ENCODE data around the gene CMKLR1. TPM values are rescaled to one million over a fixed set of nuclear protein-coding genes. Genes with fewer than 3 reads are reported as not detected.
A peak's percentile ranks its signal among the peaks of the same experiment; 100 is the strongest.

Gene CMKLR1
- 3.0 TPM for total RNA-seq
- polyA plus RNA-seq (ENCODE audit: insufficient read depth in 1 of 8, insufficient read length in 8 of 8, low replicate concordance in 1 of 8) = 1 to 10 TPM; 2.9 to 6.2 (median 4.2) TPM
- long read RNA-seq, donor 1 = 0 reads
- long read RNA-seq, donor 2 = 0 reads
- long read RNA-seq, donor 3 = 0 reads
- long read RNA-seq, donor 4, full-length matches to known transcripts = 6 of 6 reads
- long read RNA-seq, donor 4, partial matches to known transcripts = 0 of 6 reads
- long read RNA-seq, donor 4, other reads (novel, unspliced or antisense) = 0 of 6 reads
- long read RNA-seq, donor 5, partial matches to known transcripts = 0 of 1 reads
- long read RNA-seq, donor 5, other reads (novel, unspliced or antisense) = 0 of 1 reads
- long read RNA-seq, donor 6, partial matches to known transcripts = 0 of 2 reads
- long read RNA-seq, donor 6, other reads (novel, unspliced or antisense) = 0 of 2 reads
- long read RNA-seq, donor 7, full-length matches to known transcripts = 4 of 4 reads
- long read RNA-seq, donor 7, partial matches to known transcripts = 0 of 4 reads
- long read RNA-seq, donor 7, other reads (novel, unspliced or antisense) = 0 of 4 reads
- long read RNA-seq, donor 8 = 0 reads
- long read RNA-seq, donor 9, full-length matches to known transcripts = 3 of 3 reads
- long read RNA-seq, donor 9, partial matches to known transcripts = 0 of 3 reads
- long read RNA-seq, donor 9, other reads (novel, unspliced or antisense) = 0 of 3 reads
- long read RNA-seq, donor 10 = 0 reads
- long read RNA-seq, donor 11, full-length matches to known transcripts = 1 of 1 reads
- long read RNA-seq, donor 11, partial matches to known transcripts = 0 of 1 reads
- long read RNA-seq, donor 11, other reads (novel, unspliced or antisense) = 0 of 1 reads

GRCh38 chr12:108338915-108339657 is at the start of gene CMKLR1:
CMKLR1 (minus strand) TSS chr12:108339311; CDS start chr12:108293591, 45,720 bp downstream.
- peak within 1 kb of the TSS; percentile 51 for H3K27ac ChIP-seq (ENCODE audit: low read length)
- no peaks in the 10 kb centered on the region for H3K9me3 ChIP-seq (replicated peaks; ENCODE audit: control insufficient read depth, low read depth, low read length)
- peaks cover 3% of the 10 kb centered on the region for H3K27me3 ChIP-seq (ENCODE audit: control insufficient read depth, insufficient read depth, low read length)
- DNase-seq = peak; percentile 79
- H3K36me3 ChIP-seq (ENCODE audit: control insufficient read depth, insufficient read depth, low read length) = no peaks in the 10 kb centered on the region
- under 1% methylated on average over 23 of the region's 24 CpGs for WGBS (ENCODE audit: insufficient coverage)
- H3K4me1 ChIP-seq (ENCODE audit: control insufficient read depth, insufficient read depth, low read length) = peaks cover 15% of the 10 kb centered on the region
- H3K4me3 ChIP-seq (ENCODE audit: low read length) = peak within 1 kb of the TSS; percentile 2

- WGBS (ENCODE audit: insufficient coverage) = 80% methylated on average over 1 of the region's 1 CpG
- no peak overlapping the region for H3K4me3 ChIP-seq (ENCODE audit: low read length)
- no peaks in the 10 kb centered on the region for H3K27me3 ChIP-seq (ENCODE audit: control insufficient read depth, insufficient read depth, low read length)
- no peaks in the 10 kb centered on the region for H3K9me3 ChIP-seq (replicated peaks; ENCODE audit: control insufficient read depth, low read depth, low read length)
- DNase-seq = no peak
- no peaks in the 10 kb centered on the region for H3K4me1 ChIP-seq (ENCODE audit: control insufficient read depth, insufficient read depth, low read length)
- H3K27ac ChIP-seq (ENCODE audit: low read length) = no peak overlapping the region
- H3K36me3 ChIP-seq (ENCODE audit: control insufficient read depth, insufficient read depth, low read length) = no peaks in the 10 kb centered on the region
Observed at GRCh38 chr12:108387771-108388170, 48.7 kb upstream of the CMKLR1 start.

- 8% methylated on average over 2 of the region's 8 CpGs for WGBS (ENCODE audit: insufficient coverage)
- no peak for DNase-seq
- Histone ChIP-seq H3K27ac (ENCODE audit: low read length) (no peak overlapping the region), H3K36me3 (ENCODE audit: control insufficient read depth, insufficient read depth, low read length) (no peaks in the 10 kb centered on the region), H3K27me3 (ENCODE audit: control insufficient read depth, insufficient read depth, low read length) (no peaks in the 10 kb centered on the region), H3K9me3 (replicated peaks; ENCODE audit: control insufficient read depth, low read depth, low read length) (no peaks in the 10 kb centered on the region), H3K4me1 (ENCODE audit: control insufficient read depth, insufficient read depth, low read length) (no peaks in the 10 kb centered on the region), H3K4me3 (ENCODE audit: low read length) (no peak overlapping the region)
Observed at GRCh38 chr12:108386709-108387360, 47.7 kb upstream of the CMKLR1 start.

GRCh38 chr12:108382437-108382801 is 43.3 kb upstream of the CMKLR1 start:
- Histone ChIP-seq H3K4me3 (ENCODE audit: low read length) (no peak overlapping the region), H3K36me3 (ENCODE audit: control insufficient read depth, insufficient read depth, low read length) (no peaks in the 10 kb centered on the region), H3K27ac (ENCODE audit: low read length) (no peak overlapping the region), H3K9me3 (replicated peaks; ENCODE audit: control insufficient read depth, low read depth, low read length) (no peaks in the 10 kb centered on the region), H3K27me3 (ENCODE audit: control insufficient read depth, insufficient read depth, low read length) (no peaks in the 10 kb centered on the region), H3K4me1 (ENCODE audit: control insufficient read depth, insufficient read depth, low read length) (no peaks in the 10 kb centered on the region)
- DNase-seq = no peak
- no CpG with 5 or more reads among the region's 1 CpG for WGBS (ENCODE audit: insufficient coverage)

- DNase-seq = peak; percentile 63
- H3K36me3 ChIP-seq (ENCODE audit: control insufficient read depth, insufficient read depth, low read length) = no peaks in the 10 kb centered on the region
- WGBS (ENCODE audit: insufficient coverage) = 80% methylated on average over 1 of the region's 8 CpGs
Observed at GRCh38 chr12:108381787-108382436, 42.8 kb upstream of the CMKLR1 start.

GRCh38 chr12:108380382-108380781 is 41.3 kb upstream of the CMKLR1 start:
- no peak overlapping the region for H3K4me3 ChIP-seq (ENCODE audit: low read length)
- H3K27me3 ChIP-seq (ENCODE audit: control insufficient read depth, insufficient read depth, low read length) = no peaks in the 10 kb centered on the region
- no peaks in the 10 kb centered on the region for H3K4me1 ChIP-seq (ENCODE audit: control insufficient read depth, insufficient read depth, low read length)
- H3K36me3 ChIP-seq (ENCODE audit: control insufficient read depth, insufficient read depth, low read length) = no peaks in the 10 kb centered on the region
- no peak overlapping the region for H3K27ac ChIP-seq (ENCODE audit: low read length)
- H3K9me3 ChIP-seq (replicated peaks; ENCODE audit: control insufficient read depth, low read depth, low read length) = peaks cover 4% of the 10 kb centered on the region
- DNase-seq = no peak

More at GRCh38 chr12:108381787-108382436, 42.8 kb upstream of the CMKLR1 start:
- no peak overlapping the region for H3K27ac ChIP-seq (ENCODE audit: low read length)
- no peaks in the 10 kb centered on the region for H3K9me3 ChIP-seq (replicated peaks; ENCODE audit: control insufficient read depth, low read depth, low read length)
- H3K4me1 ChIP-seq (ENCODE audit: control insufficient read depth, insufficient read depth, low read length) = no peaks in the 10 kb centered on the region
- H3K4me3 ChIP-seq (ENCODE audit: low read length) = no peak overlapping the region
- no peaks in the 10 kb centered on the region for H3K27me3 ChIP-seq (ENCODE audit: control insufficient read depth, insufficient read depth, low read length)

- Histone ChIP-seq H3K9me3 (replicated peaks; ENCODE audit: control insufficient read depth, low read depth, low read length) (peaks cover 4% of the 10 kb centered on the region), H3K27ac (ENCODE audit: low read length) (no peak overlapping the region), H3K36me3 (ENCODE audit: control insufficient read depth, insufficient read depth, low read length) (no peaks in the 10 kb centered on the region), H3K27me3 (ENCODE audit: control insufficient read depth, insufficient read depth, low read length) (no peaks in the 10 kb centered on the region), H3K4me3 (ENCODE audit: low read length) (no peak overlapping the region), H3K4me1 (ENCODE audit: control insufficient read depth, insufficient read depth, low read length) (no peaks in the 10 kb centered on the region)
- WGBS (ENCODE audit: insufficient coverage) = no CpG with 5 or more reads among the region's 4 CpGs
- DNase-seq = no peak
Observed at GRCh38 chr12:108379823-108380222, 40.7 kb upstream of the CMKLR1 start.

GRCh38 chr12:108378926-108379325 is 39.8 kb upstream of the CMKLR1 start:
- no peak overlapping the region for H3K27ac ChIP-seq (ENCODE audit: low read length)
- H3K4me1 ChIP-seq (ENCODE audit: control insufficient read depth, insufficient read depth, low read length) = no peaks in the 10 kb centered on the region
- no peak overlapping the region for H3K4me3 ChIP-seq (ENCODE audit: low read length)
- peaks cover 11% of the 10 kb centered on the region for H3K9me3 ChIP-seq (replicated peaks; ENCODE audit: control insufficient read depth, low read depth, low read length)
- DNase-seq = no peak
- H3K27me3 ChIP-seq (ENCODE audit: control insufficient read depth, insufficient read depth, low read length) = no peaks in the 10 kb centered on the region
- no peaks in the 10 kb centered on the region for H3K36me3 ChIP-seq (ENCODE audit: control insufficient read depth, insufficient read depth, low read length)
- 78% methylated on average over 3 of the region's 3 CpGs for WGBS (ENCODE audit: insufficient coverage)

GRCh38 chr12:108377260-108377659 is 38.1 kb upstream of the CMKLR1 start:
- no peaks in the 10 kb centered on the region for H3K27me3 ChIP-seq (ENCODE audit: control insufficient read depth, insufficient read depth, low read length)
- H3K9me3 ChIP-seq (replicated peaks; ENCODE audit: control insufficient read depth, low read depth, low read length) = peaks cover 13% of the 10 kb centered on the region
- no peak for DNase-seq
- H3K4me3 ChIP-seq (ENCODE audit: low read length) = no peak overlapping the region
- H3K27ac ChIP-seq (ENCODE audit: low read length) = no peak overlapping the region
- no peaks in the 10 kb centered on the region for H3K36me3 ChIP-seq (ENCODE audit: control insufficient read depth, insufficient read depth, low read length)
- no CpG with 5 or more reads among the region's 1 CpG for WGBS (ENCODE audit: insufficient coverage)
- H3K4me1 ChIP-seq (ENCODE audit: control insufficient read depth, insufficient read depth, low read length) = no peaks in the 10 kb centered on the region
